Activated CD8-positive, alpha-beta memory T cell treated with anti-CD3 and anti-CD28 coated beads for 24 hours (primary cell): Measurements from ENCODE around the gene INO80D.
"Not testable (repeated sequence)": the region's sequence is repeated elsewhere in the genome, so short reads cannot be mapped to it uniquely, and the experiment has no call there.

Experiments used
- DNase-seq: peaks from one replicate; pipeline ENCODE4 v3.0.0-alpha.2; 2020

The INO80D gene

DNA sequence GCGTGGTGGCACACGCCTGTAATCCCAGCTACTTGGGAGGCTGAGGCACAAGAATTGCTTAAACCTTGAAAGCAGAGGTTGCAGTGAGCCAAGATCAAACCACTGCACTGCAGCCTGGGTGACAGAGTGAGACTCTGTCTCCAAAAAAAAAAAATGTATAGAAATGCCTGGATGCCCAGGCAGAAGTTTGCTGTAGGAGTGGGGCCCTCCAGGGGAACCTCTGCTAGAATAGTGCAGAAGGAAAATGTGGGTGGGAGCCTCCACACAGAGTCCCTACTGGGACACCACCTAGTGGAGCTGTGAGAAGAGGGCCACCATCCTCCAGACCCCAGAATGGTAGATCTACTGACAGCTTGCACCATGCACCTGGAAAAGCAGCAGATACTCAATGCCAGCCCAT, 70.2 kb downstream of the INO80D start:
- DNase-seq: not testable (repeated sequence)

DNA sequence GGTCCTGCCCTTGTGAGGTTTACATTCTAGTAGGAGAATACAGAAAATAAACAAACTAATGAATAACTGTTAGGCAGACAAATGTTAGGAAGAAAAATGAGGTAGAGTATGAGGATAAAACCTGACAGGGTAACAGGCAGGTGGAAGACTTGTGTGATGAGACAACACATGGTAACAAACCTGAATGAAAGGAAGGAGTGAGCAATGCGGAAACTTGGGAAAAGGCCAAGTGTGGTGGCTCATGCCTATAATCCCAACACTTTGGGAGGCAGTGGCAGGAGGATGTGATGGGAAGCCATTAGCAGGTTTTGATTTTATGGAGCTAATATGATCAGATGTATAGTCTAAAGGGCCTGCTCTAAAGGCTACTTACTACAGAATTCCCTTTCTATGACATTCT, 74.2 kb downstream of the INO80D start:
- no peak for DNase-seq

DNA sequence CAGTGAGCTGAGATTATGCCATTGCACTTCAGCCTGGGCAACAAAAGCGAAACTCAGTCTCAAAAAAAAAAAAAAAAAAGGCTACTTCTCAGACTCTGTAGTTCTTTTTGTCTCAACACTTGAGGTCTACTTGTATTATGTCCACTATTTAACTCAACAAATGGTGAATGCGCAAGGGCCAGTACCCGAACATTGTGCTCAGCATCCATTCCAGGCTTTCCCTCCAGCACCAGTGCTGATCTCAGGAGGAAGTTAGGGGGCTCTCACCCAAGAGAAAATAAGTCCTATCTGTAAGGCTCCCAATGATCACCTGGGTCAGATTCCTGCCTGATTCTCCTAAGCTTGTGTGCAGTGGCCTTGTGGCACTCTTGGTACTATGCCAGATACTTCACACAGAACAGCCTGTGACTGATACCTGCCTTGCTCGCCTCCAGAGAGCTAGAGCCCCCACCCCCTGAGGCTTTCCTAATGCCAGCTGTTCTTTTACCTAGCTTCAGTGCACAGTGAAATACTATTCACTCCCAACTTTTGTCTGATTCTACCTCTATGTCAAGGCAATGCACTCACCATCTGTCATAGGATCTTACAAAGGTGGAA, 74.9 kb downstream of the INO80D start:
- DNase-seq: no peak

DNA sequence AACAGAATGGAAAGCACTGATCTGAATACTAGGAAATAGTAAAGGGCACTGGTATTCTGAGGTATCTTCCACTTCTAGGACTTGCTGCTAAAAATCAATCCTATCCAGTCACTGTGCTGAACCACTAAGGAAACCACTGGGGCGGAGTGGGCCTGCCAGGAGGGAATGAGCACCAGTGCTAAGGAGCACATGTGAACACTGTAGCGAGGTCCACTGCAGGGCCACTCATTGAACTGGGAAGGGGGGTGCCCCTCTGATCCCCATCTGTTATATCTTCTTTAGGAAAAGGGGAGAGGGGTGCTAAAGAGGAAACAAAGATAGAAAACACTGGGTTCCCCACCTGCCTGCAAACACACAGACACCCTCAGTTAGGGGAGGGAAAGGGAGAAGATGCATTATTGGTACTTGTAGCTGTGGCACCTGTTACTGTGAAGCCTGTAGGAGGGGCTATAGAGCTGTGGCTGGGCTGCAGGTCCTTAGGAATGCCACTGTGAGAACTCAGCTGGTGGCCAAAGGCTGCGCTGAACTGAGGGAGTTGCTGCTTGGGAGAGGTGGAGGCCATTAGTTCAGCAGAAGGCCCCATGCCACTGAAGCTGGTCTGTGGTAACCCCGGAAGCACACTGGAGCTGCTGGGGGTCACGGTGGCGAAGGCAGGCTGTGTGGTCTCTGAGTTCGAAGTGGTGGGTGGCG, 81.8 kb downstream of the INO80D start:
- DNase-seq: no peak

DNA sequence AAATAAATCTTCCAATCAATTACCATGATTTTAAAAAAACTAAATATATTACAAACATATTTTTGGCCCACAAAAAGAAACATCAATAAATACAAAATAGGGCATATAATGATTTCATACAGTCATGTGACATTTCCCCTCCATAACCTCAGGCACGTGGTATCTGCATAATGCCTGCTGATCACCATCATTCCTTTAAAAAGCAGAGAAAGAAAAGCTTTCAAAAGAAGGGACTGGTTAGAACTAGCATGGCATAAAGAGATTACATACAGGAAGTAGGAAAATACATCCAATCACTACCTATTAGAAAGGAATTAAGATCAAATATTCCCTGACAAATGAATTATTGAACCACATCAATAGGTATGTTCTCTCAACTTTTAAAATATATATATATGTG, 83.5 kb downstream of the INO80D start:
- DNase-seq: no peak

DNA sequence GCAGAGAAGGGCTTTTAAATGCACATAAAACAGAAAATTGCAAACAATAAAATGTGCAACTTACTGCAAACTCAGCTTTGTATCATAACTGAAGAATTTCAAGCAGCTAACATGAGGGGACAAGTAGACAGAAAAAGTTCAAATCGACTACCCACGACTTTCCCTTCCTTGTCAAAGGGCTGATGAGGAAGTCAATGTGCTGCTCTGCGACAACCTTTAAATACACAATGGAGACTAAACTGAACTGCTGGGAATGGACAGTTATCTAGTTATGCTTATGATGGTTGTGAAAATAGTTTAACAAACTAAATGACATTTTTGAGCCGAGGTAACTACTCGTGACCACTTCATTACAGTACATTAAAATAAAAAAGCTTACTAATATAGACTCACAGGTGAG, 84.1 kb downstream of the INO80D start:
- DNase-seq: no peak

DNA sequence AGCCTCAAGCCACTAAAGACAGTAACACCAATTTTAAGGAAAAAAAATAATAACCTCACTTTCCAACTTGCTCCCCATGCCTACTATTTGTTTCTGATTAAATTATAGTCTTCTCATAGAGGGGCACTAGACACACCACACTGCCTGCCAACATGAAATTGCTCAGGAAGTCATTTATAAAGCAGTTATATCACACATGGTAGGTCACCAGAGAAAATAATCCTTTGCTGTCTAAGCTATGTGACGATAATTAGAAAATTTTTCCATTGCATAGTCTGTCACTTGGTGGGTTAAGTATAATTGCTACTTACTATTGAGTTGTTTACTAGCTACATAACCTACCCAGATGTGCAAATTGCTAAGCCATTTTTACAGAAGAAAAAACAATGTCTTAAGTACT, 85.2 kb downstream of the INO80D start:
- no peak for DNase-seq

DNA sequence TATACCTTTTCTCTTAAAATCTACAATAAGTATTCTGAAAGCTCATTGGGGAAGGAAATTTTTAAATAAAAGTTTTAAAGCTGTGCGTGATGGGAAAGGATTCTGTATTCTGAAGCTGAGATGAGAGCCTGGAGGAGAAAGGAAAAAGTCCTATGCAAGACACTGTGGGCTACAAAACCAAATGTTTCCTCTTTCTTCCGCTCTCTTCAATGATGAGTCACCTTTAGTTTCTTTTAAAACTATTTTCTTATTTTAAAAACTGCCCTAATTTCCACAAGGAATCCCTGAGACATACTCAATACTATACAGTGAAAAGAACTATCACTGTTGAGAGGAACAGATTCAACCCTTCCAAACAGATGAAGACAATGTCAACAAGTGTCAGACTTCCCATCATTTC, 87.4 kb downstream of the INO80D start:
- no peak for DNase-seq

DNA sequence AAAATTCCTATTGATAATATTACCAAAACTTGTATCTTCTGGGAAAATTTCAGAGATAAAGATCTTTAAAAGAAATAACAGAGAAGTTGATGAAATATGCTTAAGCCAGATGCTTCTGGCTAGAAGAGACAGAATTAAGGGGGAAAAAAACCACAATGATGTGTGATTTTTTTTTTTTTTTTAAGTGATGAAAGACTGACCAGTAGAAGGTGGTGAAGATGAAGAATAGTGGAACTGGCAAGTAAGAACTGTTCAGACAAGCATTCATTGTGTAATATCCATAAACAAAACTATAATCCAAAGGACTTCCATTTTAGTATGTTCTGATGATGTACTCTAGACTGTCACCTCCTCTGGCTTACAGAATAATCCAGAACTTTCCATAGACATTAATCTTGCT, 89.8 kb downstream of the INO80D start:
- DNase-seq: no peak

DNA sequence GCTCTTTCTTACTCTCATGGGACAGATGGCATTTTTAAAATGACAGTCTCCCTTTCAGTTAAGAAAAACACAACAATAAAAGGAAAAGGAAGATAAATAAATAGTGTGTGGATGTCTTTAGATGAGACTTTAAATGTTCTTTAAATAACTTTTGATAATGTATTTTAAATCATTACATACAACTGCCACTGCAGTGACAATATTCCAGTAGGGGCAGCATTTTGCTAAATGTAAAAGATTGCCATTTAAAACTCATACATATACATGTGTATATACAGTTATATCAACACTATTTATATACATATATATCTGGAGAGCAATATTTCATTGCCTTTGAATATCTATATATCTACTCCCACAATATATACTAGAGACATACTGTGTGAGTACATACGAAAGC, 90.7 kb downstream of the INO80D start:
- DNase-seq: no peak

DNA sequence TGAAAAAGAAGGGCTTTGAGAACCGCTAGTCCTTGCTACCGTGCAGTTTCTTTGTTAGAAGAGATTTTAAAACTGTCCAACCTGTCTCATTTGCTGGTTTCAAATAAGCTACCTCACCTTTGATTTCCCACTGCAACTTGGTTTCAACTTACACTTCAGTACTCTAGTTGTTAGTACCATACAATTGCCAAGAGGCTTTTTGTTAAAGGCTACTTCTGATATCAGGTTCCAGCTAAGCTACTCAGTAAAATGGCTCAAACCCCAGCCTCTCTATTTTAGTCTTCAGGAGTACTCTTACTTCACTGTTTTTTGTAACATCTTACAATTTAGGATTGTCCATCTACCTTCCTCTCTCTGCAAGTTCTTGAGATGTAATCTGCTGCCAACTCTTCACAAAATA, 91.6 kb downstream of the INO80D start:
- DNase-seq: no peak

DNA sequence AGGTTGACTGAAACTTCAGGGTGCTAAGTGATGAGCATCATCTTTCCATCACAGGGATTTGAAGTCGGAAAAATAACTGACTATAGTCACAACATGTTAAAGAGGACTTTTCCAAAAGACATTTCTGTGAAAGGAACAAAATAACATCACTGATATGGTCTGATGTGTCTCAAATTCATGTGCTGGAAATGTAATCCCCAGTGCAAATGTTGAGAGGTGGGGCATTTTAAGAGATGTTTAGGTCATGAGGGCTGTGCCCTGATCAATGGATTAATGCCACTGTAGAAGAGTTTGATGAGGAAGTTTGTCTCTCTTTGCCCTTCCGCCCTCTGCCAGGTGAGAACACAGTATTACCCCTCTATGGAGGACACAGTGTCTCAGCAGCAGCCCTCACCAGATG, 95.9 kb downstream of the INO80D start:
- no peak for DNase-seq

DNA sequence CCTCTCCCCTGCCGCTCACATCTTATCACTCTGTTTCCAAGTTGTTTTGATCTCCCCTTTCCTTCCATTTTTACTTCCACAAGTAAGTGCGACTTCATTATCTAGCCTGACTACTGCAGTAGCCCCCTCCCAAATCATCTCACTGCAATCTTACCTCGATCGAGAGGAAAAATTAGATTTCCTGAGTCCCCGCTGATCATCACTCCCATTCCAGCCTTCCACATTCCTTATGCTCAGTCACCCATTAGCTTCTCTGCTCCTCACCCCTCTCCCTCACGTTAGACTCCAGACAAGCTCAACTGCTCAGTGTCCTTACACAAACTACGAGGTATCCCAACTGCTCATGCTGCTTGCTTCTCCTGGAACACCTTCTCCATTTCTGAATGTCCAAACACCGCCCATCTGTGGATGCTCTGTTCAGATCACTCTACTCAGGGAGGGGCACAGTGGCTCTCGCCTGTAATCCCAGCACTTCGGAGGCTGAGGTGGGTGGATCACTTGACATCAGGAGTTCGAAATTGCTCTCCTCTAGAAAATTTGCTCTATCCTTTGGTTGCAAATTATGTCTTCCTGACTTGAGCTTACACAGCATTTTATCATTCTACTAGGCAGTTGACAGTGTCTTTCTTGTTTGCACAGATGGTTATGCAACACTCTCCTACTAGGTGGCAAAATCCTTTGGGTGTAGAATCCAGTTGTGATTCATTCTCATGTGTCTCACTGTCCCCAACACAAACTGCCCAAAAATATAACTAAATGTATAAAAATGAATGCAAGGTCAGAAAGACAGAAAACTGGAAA, 96.5 kb downstream of the INO80D start:
- DNase-seq: no peak

DNA sequence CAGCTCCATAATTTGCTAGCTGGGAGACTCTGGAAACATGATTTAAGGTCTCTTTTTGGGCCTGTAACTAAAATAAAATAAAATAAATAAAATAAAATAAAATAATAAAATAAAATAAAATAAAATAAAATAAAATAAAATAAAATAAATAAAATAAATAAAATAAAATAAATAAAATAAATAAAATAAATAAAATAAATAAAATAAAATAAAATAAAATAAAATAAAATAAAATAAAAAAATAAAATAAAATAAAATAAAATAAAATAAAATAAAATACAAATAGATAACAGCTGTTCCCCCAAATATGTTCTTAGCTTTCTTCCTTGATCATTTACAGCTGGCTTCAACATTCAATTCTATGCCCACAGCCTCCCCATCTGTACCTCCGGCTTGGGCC, 97.3 kb downstream of the INO80D start:
- not testable (repeated sequence) for DNase-seq

DNA sequence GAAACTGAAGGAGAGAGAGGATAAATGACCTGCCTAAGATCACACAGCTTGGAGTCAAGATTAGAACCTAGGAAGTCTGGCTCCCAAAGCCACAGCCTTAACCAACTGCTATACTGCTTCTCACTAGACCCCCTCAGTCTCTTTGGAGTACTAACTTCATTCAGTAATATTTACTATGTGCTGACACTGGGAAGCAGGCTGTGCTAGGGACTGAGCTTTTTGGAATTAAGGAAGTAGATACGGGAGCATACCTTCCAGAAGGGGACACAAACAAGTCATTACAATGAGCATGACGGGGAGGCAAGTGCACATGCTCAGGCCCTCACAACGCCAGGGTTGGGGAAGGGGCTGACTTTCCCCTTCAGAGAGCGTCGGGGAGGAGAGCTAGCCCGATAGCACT, 97.7 kb downstream of the INO80D start:
- no peak for DNase-seq

DNA sequence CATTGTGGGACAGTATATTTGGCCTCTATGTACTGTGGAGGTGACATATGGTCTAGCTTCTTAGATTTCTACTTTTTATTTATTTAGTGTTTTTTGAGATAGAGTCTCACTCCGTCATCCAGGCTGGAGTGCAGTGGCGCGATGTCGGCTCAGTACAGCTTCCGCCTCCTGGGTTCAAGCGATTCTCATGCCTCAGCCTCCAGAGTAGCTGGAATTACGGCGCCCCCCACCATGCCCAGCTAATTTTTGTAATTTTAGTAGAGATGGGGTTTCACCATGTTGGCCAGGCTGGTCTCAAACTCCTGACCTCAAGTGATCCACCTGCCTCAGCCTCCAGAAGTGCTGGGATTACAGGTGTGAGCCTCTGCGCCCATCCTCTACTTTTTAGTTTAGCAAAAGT, 99.6 kb downstream of the INO80D start:
- DNase-seq: not testable (repeated sequence)

DNA sequence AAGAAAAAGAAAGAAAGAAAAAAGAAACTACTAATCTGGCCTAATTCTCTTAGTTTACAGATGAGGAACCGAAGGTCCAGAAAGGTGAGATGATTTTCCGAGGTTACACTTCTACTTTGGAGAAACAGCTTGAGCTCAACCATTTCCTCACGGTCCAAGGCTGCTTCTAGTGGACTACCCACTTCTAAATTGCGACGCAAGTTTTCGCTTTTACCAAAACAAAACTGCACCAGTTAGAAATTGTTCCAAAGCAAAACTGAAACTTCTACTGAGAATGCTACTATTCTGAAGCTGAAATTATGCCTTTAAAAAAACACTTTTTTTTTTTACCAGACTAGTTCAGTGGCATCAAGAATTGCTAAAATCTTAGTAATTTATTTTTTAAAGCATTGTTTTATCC, 101.6 kb downstream of the INO80D start:
- no peak for DNase-seq

DNA sequence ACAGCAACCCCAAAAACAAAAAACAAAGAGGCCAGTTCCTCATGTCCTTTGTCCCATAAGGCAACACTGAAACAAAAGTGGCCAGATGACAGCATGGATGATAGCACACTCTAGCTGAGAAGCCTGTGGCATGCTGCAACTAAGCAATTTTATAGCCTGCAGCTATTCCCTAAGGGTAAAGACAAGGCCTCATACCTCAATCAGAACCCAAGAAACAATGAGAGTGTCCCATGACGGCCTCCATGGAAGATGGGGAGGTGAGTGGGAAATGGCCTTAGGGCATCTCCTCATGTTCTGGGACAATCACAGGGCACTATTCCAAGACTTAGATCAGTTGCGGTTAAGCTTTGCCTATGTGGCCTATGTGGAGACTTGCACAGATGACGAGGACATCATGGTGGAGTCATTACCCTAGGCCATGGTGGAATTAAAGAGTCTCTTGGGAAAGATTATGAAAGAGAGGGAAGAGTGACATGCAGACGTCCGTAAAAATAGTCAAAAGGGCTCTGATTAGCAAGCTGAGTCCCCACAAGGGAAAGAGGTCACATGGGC, 103.1 kb downstream of the INO80D start:
- no peak for DNase-seq

DNA sequence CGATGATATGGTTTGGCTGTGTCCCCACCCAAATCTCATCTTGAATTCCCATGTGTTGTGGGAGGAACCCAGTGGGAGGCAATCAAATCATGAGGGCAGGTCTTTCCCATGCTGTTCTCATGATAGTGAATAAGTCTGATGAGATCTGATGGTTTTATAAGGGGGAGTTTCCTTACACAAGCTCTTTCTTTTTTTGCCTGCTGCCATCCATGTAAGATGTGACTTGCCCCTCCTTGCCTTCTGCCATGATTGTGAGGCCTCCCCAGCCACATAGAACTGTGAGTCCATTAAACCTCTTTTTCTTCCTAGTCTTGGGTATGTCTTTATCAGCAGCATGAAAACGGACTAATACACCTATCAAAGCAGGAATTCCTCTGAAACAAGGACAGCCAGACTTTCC, 107.2 kb downstream of the INO80D start:
- DNase-seq: not testable (repeated sequence)

DNA sequence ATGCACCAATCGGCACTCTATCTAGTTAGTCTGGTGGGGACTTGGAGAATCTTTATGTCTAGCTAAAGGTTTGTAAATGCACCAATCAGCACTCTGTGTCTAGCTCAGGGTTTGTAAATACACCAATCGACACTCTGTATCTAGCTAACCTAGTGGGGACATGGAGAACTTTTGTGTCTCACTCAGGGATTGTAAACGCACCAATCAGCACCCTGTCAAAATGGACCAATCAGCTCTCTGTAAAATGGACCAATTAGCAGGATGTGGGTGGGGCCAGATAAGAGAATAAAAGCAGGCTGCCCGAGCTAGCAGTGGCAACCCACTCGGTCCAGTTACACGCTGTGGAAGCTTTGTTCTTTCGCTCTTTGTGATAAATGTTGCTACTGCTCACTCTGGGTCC, 108.3 kb downstream of the INO80D start:
- DNase-seq: not testable (repeated sequence)

DNA sequence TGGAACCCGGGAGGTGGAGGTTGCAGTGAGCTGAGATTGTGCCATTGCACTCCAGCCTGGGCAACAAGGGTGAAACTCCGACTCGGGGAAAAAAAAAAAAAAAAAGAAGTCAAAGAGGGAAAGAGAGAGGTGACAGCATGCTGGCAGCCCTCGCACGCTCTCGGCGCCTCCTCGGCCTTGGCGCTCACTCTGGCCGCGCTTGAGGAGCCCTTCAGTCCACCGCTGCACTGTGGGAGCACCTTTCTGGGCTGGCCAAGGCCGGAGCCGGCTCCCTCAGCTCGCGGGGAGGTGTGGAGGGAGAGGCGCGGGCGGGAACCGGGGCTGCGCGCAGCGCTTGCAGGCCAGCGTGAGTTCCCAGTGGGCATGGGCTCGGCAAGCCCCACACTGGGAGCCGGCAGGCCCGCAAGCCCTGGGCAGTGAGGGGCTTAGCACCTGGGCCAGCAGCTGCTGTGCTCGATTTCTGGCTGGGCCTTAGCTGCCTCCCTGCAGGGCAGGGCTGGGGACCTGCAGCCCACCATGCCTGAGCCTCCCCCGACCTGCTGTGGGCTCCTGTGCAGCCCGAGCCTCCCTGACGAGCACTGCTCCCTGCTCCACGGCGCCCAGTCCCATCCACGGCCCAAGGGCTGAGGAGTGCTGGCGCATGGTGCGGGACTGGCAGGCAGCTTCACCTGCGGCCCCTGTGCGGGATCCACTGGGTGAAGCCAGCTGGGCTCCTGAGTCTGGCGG, 108.9 kb downstream of the INO80D start:
- not testable (repeated sequence) for DNase-seq

DNA sequence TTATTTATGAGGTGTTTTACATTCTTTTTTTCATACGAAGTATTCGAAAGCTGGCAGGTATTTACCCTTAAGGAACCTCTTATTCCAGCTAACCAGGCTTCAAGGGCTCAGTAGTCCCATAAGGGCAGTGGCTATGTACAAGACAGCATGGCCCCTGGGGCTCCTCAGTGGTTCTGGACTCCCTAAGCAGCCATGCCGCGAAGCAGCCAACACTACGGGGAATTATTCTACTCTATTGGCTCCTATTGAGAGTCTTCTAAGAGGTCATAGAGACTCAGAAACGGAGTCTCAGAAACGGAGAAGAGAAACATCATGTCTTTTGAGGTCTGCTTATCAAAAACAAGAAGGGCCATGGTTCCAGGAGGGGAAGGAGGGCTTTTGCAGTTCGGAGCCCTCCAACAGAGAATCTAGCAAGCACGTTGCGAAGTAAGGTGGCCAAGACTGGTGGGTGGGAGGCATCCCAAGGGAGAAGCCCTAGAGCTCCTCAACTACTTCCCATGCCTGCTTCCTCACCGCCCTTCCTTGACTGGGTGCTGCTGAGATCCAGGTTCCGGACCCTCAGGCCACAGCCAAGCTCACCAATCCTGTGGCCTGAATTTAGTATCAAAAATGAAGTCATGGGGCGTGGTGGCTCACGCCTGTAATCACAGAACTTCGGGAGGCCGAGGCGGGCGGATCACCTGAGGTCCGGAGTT, 109.7 kb downstream of the INO80D start:
- no peak for DNase-seq
